Heart right ventricle (tissue), 16 donors: Measurements from ENCODE around the gene SERPINE2. TPM values are rescaled to one million over a fixed set of nuclear protein-coding genes. Genes with fewer than 3 reads are reported as not detected.

Experiments
- ATAC-seq, 8 donors: fragments of 200-7000 bp; cut with Tn5 transposase; one replicate each; pipeline ENCODE4 v1.9.1; 2020; ENCODE audit warnings: mild to moderate bottlenecking in 8 of 8, moderate library complexity in 8 of 8, moderate number of reproducible peaks in 1 of 8
- DNase-seq, 2 donors: peaks; one replicate each; pipeline ENCODE4 v3.0.0-alpha.2; 2020
- H3K27ac ChIP-seq, 10 donors: fragments of 200-600 bp; sonication (generic) in 2 of 10; one replicate each; pipeline versions ENCODE4 v1.5.0 to v1.8.0; 2020 to 2022; ENCODE audit warnings: mild to moderate bottlenecking in 3 of 10
- H3K27me3 ChIP-seq, 7 donors: fragments of 200-600 bp; one replicate each; pipeline ENCODE4 v1.8.0; 2021 to 2022; ENCODE audit warnings: mild to moderate bottlenecking in 2 of 7
- H3K36me3 ChIP-seq, 9 donors: fragments of 200-600 bp; sonication (generic) in 1 of 9; one replicate each; pipeline versions ENCODE4 v1.5.0 to v1.8.0; 2020 to 2022; ENCODE audit warnings: mild to moderate bottlenecking in 2 of 9
- H3K4me1 ChIP-seq, 9 donors: fragments of 200-600 bp; sonication (generic) in 1 of 9; one replicate each; pipeline versions ENCODE4 v1.5.0 to v1.8.0; 2020 to 2022; ENCODE audit warnings: mild to moderate bottlenecking in 4 of 9
- H3K4me3 ChIP-seq, 10 donors: fragments of 200-600 bp; sonication (generic) in 2 of 10; one replicate each; pipeline versions ENCODE4 v1.5.0 to v1.8.0; 2020 to 2022; ENCODE audit warnings: mild to moderate bottlenecking in 7 of 10, moderate library complexity in 2 of 10
- H3K9me3 ChIP-seq, 11 donors: fragments of 200-600 bp in 10 of 11; sonication (generic) in 2 of 11; one replicate each; pipeline versions ENCODE4 v1.5.0 to v1.8.0; 2013 to 2022; ENCODE audit warnings: mild to moderate bottlenecking in 2 of 11, control low read depth in 1 of 11, moderate library complexity in 1 of 11
- WGBS, 2 donors: extraction: QIAGEN DNeasy Blood & Tissue Kit; methylation state at CpG; one replicate each; pipeline ENCODE4 v1.1.7; 2013; ENCODE audit warnings: inconsistent platforms in 1 of 2; 5-methylcytosine and 5-hydroxymethylcytosine counted together
- intact Hi-C, 10 donors: fragments of 100-400 bp; cut with DNase I; formaldehyde crosslinking; loops; one replicate each; pipeline versions ENCODE4 v1.11.1 to v1.14.2; 2022
- polyA plus RNA-seq, 2 donors: library from polyadenylated mRNA; stranded (reverse); fragments of 200-250 nt; gene quantifications; one replicate each; pipeline ENCODE4 v1.2.3, GENCODE V29; 2013
- total RNA-seq, 10 donors: library from RNA; stranded (reverse); fragmentation: NEBNext Ultra II Directional in 3 of 10; extraction: Animal tissue kit (Norgen Biotek cat#: 25700) in 3 of 10; gene quantifications; one replicate each; pipeline versions ENCODE4 v1.2.1 to v1.2.4, GENCODE V29; 2021 to 2023
- TF ChIP-seq, protein P1 (sequence below), 9 donors: fragments of 200-600 bp; sonication (generic) in 2 of 9; IDR thresholded peaks; one replicate each; pipeline versions ENCODE4 v1.5.0 to v1.8.0; 2021 to 2022; ENCODE audit warnings: antibody characterized with exemption in 9 of 9, mild to moderate bottlenecking in 5 of 9, moderate library complexity in 1 of 9
- donor health status: Arrhythmogenic right ventricular cardiomyopathy.
- donor health status: ischemic (EF 13 %, LVEDD 7.1; RV severe dilation, severe dysfunction).
- donor health status: healthy with polysubstance abuse.
- donor health status: DM: no; HTN: yes; CAD: no.
- donor health status: DM: no; HTN: no; CAD: no.
- donor health status: ischemic (EF 25% LVEDD 6.9; RV normal size, moderate dysfunction).
- donor health status: ischemic (EF 25% LVEDD 5.7; RV mildly dilated, moderate dysfunction).
- donor health status: healthy.
- donor health status: DM: yes; HTN: yes; CAD: no.
- donor health status: Ischemic cardiomyopathy.
- donor health status: ischemic (EF 35%, LVEDD 5.7; RV mildly dilated, moderate dysfunction).
- donor health status: nonischemic (EF 11% LVEDD 7.7; RV severe dilation, severe dysfunction).
- donor health status: DM: yes; HTN: yes; CAD: no.
- donor health status: PGD.
- donor health status: ischemic (EF 29% LVEDD 5.4; RV normal size, mild dysfunction).
- donor health status: nonischemic (EF 23%, LVEDD 6.1; RV moderate dilation, normal function).

The SERPINE2 gene
- total and polyA plus RNA-seq, 12 donors, result 5.3 to 56.6 (median 19.7) TPM

DNA sequence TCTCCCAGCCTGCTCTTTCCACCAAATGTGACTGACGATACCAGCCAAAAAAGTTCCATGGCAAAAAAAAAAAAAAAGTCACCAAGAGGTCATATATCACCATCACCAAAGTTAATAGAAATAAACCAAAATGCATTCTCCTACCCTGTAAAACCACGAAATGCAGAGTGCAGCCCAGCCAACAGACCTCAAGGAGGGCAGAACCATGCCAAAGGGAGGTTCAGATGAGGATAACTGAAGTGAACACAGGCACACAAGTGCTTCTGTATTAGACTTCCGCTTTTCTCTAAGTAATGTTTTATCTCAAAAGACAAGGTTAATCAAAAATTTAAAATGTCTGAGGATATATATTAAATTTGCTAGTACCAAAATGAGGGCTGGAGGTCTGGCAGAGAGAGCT is 5.5 kb downstream of the SERPINE2 start:
- TF ChIP-seq, protein P1, sequence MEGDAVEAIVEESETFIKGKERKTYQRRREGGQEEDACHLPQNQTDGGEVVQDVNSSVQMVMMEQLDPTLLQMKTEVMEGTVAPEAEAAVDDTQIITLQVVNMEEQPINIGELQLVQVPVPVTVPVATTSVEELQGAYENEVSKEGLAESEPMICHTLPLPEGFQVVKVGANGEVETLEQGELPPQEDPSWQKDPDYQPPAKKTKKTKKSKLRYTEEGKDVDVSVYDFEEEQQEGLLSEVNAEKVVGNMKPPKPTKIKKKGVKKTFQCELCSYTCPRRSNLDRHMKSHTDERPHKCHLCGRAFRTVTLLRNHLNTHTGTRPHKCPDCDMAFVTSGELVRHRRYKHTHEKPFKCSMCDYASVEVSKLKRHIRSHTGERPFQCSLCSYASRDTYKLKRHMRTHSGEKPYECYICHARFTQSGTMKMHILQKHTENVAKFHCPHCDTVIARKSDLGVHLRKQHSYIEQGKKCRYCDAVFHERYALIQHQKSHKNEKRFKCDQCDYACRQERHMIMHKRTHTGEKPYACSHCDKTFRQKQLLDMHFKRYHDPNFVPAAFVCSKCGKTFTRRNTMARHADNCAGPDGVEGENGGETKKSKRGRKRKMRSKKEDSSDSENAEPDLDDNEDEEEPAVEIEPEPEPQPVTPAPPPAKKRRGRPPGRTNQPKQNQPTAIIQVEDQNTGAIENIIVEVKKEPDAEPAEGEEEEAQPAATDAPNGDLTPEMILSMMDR (IDR thresholded peaks at IDR 0.05), result no peak
- Histone ChIP-seq H3K27ac (no peak overlapping the region), H3K27me3 (peaks cover 0 to 65% (median 40%) of the 10 kb centered on the region in 7 donors), H3K36me3 (peaks cover 0 to 3% (median 0%) of the 10 kb centered on the region in 9 donors), H3K4me1 (peaks cover 0 to 33% (median 9%) of the 10 kb centered on the region in 9 donors), H3K4me3 (no peak overlapping the region), H3K9me3 (no peaks in the 10 kb centered on the region)
- ATAC-seq (no peak), DNase-seq (no peak)
- WGBS, 2 donors, result 85 to 89% methylated on average over 3 of the region's 3 CpGs
- intact Hi-C loops, result no loop called here

DNA sequence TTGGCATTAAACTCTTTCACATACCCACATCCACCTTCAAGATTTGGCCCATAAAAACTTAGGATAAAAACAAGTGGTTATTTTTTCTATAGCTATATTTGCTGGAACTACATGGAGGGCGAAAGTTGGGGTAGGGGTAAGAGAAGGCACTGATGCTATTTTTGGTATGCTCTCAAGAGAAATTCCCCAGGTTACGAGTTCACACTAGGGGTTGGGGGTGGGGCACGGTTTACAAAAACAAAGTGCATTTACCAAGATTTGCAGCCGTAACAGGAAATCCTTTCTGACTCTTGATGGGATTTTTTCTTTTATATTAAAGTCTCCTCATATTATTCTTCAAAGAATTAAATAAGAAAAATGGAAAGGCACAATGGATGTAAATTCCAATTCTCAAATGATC is 6.8 kb downstream of the SERPINE2 start:
- peaks cover 0 to 57% (median 26%) of the 10 kb centered on the region in 7 donors for H3K27me3 ChIP-seq
- H3K36me3 ChIP-seq, result peaks cover 0 to 3% (median 0%) of the 10 kb centered on the region in 9 donors
- TF ChIP-seq, protein P1 (IDR thresholded peaks at IDR 0.05), result no peak
- H3K27ac ChIP-seq, result no peak overlapping the region
- WGBS, 2 donors, result 30 to 42% methylated on average over 4 of the region's 4 CpGs
- H3K4me3 ChIP-seq, result no peak overlapping the region
- H3K9me3 ChIP-seq, result no peaks in the 10 kb centered on the region
- intact Hi-C loops, result no loop called here
- no peak for DNase-seq
- H3K4me1 ChIP-seq, result peaks cover 0 to 21% (median 0%) of the 10 kb centered on the region in 9 donors
- ATAC-seq, result no peak

DNA sequence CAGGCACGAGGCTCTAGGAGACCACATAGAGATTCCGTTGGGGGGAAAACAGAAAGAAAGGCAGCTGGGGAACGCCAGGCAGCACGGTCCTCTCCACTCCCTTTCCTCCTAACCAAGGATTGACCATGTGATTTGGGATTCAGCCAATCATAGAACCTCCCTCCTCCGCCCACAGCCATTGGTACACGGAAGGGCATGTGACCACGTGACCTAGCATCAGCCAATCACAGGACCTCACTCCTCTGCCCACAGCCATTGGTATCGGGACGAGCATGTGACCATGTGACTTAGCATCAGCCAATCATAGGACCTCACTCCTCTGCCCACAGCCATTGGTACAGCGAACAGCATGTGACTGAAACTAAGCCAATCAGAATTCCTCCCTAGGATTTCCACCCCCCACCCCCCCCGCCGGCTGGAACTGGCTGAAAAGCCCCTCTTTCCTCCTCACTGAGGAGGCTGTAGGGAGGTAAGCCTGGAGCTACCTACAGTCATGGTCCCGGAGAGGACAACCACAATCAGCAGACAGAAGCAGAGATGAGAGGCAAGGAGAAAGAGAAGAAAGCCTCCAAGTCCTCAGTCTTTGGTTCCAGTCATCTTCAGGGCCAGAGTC is 7.6 kb downstream of the SERPINE2 start:
- no peak for DNase-seq
- intact Hi-C loops, result no loop called here
- Histone ChIP-seq H3K27me3 (peaks cover 0 to 49% (median 18%) of the 10 kb centered on the region in 7 donors), H3K4me3 (no peak overlapping the region), H3K36me3 (peaks cover 0 to 3% (median 0%) of the 10 kb centered on the region in 9 donors), H3K27ac (no peak overlapping the region), H3K9me3 (no peaks in the 10 kb centered on the region), H3K4me1 (peaks cover 0 to 16% (median 6%) of the 10 kb centered on the region in 9 donors)
- no peak for ATAC-seq
- TF ChIP-seq, protein P1 (IDR thresholded peaks at IDR 0.05), result no peak
- 76 to 80% methylated on average over 13 of the region's 13 CpGs for WGBS, 2 donors

DNA sequence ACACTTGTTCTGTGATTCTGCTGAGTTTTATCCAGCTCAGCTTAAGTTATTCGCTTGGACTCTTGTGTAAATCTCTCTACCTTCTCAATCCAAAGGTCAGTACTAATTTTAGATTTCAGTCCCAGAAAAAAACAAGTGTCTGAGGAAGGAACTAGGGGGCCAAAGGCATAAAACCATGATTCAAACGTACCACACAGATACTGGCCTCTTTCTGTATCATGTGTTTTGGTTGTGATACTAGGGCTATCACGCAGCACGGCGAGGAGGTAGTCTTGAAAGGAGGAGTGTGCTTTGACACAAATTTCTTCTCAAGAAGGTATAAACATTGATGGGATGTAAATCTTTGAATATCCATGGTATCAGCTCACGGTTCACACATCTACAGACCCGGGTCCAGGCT is 8.3 kb downstream of the SERPINE2 start:
- H3K27me3 ChIP-seq, result peaks cover 0 to 44% (median 13%) of the 10 kb centered on the region in 7 donors
- H3K4me1 ChIP-seq, result peaks cover 0 to 16% (median 9%) of the 10 kb centered on the region in 9 donors
- H3K27ac ChIP-seq, result no peak overlapping the region
- no peak overlapping the region for H3K4me3 ChIP-seq
- ATAC-seq (no peak), DNase-seq (no peak)
- TF ChIP-seq, protein P1 (IDR thresholded peaks at IDR 0.05), result no peak
- intact Hi-C loops, result no loop called here
- peaks cover 0 to 3% (median 0%) of the 10 kb centered on the region in 9 donors for H3K36me3 ChIP-seq
- H3K9me3 ChIP-seq, result no peaks in the 10 kb centered on the region
- 80 to 86% methylated on average over 7 of the region's 7 CpGs for WGBS, 2 donors
